ENCODE measurements around the gene CTBP2. TPM values are rescaled to one million over a fixed set of nuclear protein-coding genes. Genes with fewer than 3 reads are reported as not detected.

The CTBP2 gene
- total and polyA plus RNA-seq, 10 of the 15 experiments (the other 5 are each of a cell fraction or from before 2014, with no cell fraction given), result 0.02 to 0.72 (median 0.06) TPM; not detected in 2

DNA sequence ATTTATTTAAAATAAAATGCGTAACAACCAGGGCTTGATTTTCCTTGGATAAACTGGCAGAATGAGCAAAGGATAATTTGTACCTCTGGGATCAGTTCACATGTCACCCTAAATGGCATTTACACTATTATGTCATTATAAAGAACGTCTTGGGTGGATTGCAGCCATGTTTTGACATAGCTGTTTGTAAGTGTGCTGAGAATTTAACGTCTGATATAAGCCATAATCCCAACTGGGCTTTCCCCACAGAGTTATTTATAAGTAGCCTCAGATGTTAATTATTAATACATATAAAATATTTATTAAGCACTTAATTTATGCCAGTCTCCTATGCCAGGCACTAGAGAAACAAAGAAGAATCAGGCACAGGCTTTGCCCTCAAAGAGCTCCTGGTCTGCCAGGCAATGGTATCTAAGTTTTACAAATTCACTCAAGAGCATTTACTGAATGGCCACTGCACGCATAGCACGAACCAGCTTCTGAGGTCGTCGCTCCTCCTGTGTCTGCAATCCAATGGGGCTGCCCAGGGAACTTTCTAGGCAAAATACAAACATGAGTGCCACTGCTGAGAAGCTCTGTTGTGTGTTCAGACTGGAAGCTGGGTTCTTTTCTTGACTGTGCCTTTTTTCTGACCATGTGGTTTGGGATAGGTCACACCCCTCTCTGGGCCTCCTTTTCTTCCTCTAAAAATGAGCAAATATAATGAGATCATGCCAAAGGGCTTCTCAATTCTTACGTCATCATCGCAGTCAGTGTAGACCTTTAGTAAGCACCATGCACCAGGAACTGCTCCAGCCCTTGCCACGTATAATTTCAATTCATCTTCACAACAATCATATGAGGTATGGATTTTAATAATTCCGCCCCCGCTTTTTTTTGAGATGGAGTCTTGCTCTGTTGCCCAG is 11.3 kb upstream of the CTBP2 start (continued):
- TF ChIP-seq NFYA (IDR thresholded peaks at IDR 0.05; ENCODE audit: borderline replicate concordance, low read depth, low read length), result no peak
- TF ChIP-seq SUPT20H (IDR thresholded peaks at IDR 0.05; ENCODE audit: borderline replicate concordance, control insufficient read depth, low read depth, low read length), result no peak
- no peak for TF ChIP-seq ZBTB33 (IDR thresholded peaks at IDR 0.05)

GRCh38 chr10:125169915-125170314 is 9.6 kb upstream of the CTBP2 start:
- no peaks in the 10 kb centered on the region for H4K20me1 ChIP-seq (ENCODE audit: control insufficient read depth, insufficient read depth)
- no peak overlapping the region for H3K4me3 ChIP-seq
- BruUV-seq (replicated peaks), result no TSS peak
- H3K9ac ChIP-seq (ENCODE audit: control insufficient read depth, insufficient read depth, low read length), result no peak overlapping the region
- H3K27me3 ChIP-seq (replicated peaks in 1 of 2; ENCODE audit: control insufficient read depth in 2 of 2, insufficient read depth in 2 of 2, low read length in 1 of 2), result peaks cover 0 to 3% of the 10 kb centered on the region in 2 experiments; a peak in 1 of 4 replicates
- in situ Hi-C loops (cut with MboI) (no loop called here), intact Hi-C loops (cut with micrococcal nuclease; ENCODE audit: unreplicated experiment) (no loop called here)
- H3K9me3 ChIP-seq (replicated peaks; ENCODE audit: control insufficient read depth, insufficient read depth, low read length), result no peaks in the 10 kb centered on the region
- no peak for FAIRE-seq
- no peak for DNase-seq (ENCODE audit: low read depth, low spot score)
- no peak overlapping the region for H3K4me2 ChIP-seq (ENCODE audit: control insufficient read depth, insufficient read depth)
- H3K79me2 ChIP-seq (ENCODE audit: control insufficient read depth, insufficient read depth, low read length), result no peaks in the 10 kb centered on the region
- ChIA-PET POLR2A (interaction anchor here (0.5 kb wide), 1 partner anchor 526 kb away, joined by 3 read pairs; no protein-coding TSS in a partner anchor), CTCF (no interaction called here), RAD21 (ENCODE audit: unreplicated experiment) (no interaction called here), SMC1A (ENCODE audit: uncharacterized antibody, unreplicated experiment) (no interaction called here)
- WGBS (ENCODE audit: insufficient coverage, insufficient replicate concordance, low lambda C conversion rate, missing lambda C conversion rate), result 31% methylated on average over 5 of the region's 5 CpGs
- no peak overlapping the region for H3K27ac ChIP-seq (ENCODE audit: control insufficient read depth, insufficient read depth)
- TF ChIP-seq PAX5 (IDR thresholded peaks at IDR 0.05; ENCODE audit: borderline replicate concordance, low read depth, low read length) (no peak), FOXK2 (IDR thresholded peaks at IDR 0.05) (no peak), GATAD2B (conservative IDR thresholded peaks at IDR 0.05; ENCODE audit: low read depth) (no peak), E2F8 (IDR thresholded peaks at IDR 0.05; ENCODE audit: low read depth, partially characterized antibody) (no peak), SMARCA5 (IDR thresholded peaks at IDR 0.05) (no peak), RB1 (IDR thresholded peaks at IDR 0.05; ENCODE audit: borderline replicate concordance) (no peak), POU2F2 (IDR thresholded peaks at IDR 0.05; ENCODE audit: borderline replicate concordance, low read depth, low read length) (no peak), EED (IDR thresholded peaks at IDR 0.05; ENCODE audit: low read depth) (no peak), ZNF384 (IDR thresholded peaks at IDR 0.05; ENCODE audit: borderline replicate concordance, low read depth, low read length) (no peak)
- H3K36me3 ChIP-seq (ENCODE audit: control insufficient read depth in 2 of 2, insufficient read depth in 2 of 2, low read length in 1 of 2), result no peaks in the 10 kb centered on the region
- ATAC-seq, result no peak
- no peaks in the 10 kb centered on the region for H3K4me1 ChIP-seq (ENCODE audit: control insufficient read depth, insufficient read depth, low read length)
- H2AFZ ChIP-seq (ENCODE audit: control insufficient read depth, low read depth, low read length), result no peak overlapping the region

All from GM12878 (cell line).